OCI-LY1 (cell line): ENCODE results near the gene SMARCC1.

ENCODE experiments used
- H2AFZ ChIP-seq: fragments of 200-600 bp; sonication (generic), shearing (Covaris generic); 2 replicates; pipeline ENCODE4 v1.6.0; 2014; ENCODE audit warnings: antibody characterized with exemption, mild to moderate bottlenecking, low read length
- H3F3A ChIP-seq: fragments of 200-600 bp; sonication (generic), shearing (Covaris generic); 2 replicates; pipeline ENCODE4 v1.6.0; 2014; ENCODE audit warnings: mild to moderate bottlenecking, antibody characterized with exemption, low read length, moderate library complexity; ENCODE audit not compliant: insufficient read depth
- H3K27ac ChIP-seq: fragments of 200-600 bp; sonication (generic); 2 replicates; pipeline ENCODE4 v1.5.1; 2014; ENCODE audit warnings: low read length, mixed run types, mild to moderate bottlenecking, low read depth; ENCODE audit not compliant: poor library complexity, severe bottlenecking
- H3K27me3 ChIP-seq: fragments of 200-600 bp; sonication (generic); 2 replicates; pipeline ENCODE4 v1.6.0; 2014; ENCODE audit warnings: antibody characterized with exemption, mild to moderate bottlenecking, low read length, moderate library complexity; ENCODE audit not compliant: insufficient read depth
- H3K36me3 ChIP-seq: fragments of 200-600 bp; sonication (generic); 2 replicates; pipeline ENCODE4 v1.6.1; 2014; ENCODE audit warnings: mild to moderate bottlenecking, antibody characterized with exemption, low read length, moderate library complexity, mixed read lengths; ENCODE audit not compliant: insufficient read depth
- H3K4me1 ChIP-seq: fragments of 200-600 bp; sonication (generic); 2 replicates; pipeline ENCODE4 v1.5.1; 2014; ENCODE audit warnings: mild to moderate bottlenecking, low read length, moderate library complexity; ENCODE audit not compliant: insufficient read depth, severe bottlenecking
- H3K4me2 ChIP-seq: fragments of 200-600 bp; sonication (generic), shearing (Covaris generic); 2 replicates; pipeline ENCODE4 v1.6.1; 2014; ENCODE audit warnings: low read length
- H3K4me3 ChIP-seq: fragments of 200-600 bp; sonication (generic); 2 replicates; pipeline ENCODE4 v1.5.1; 2014; ENCODE audit warnings: low read length, low read depth, mild to moderate bottlenecking, mixed read lengths; ENCODE audit not compliant: poor library complexity, severe bottlenecking
- H3K79me2 ChIP-seq: fragments of 200-600 bp; shearing (Covaris generic); 2 replicates; pipeline ENCODE4 v1.6.1; 2016; ENCODE audit warnings: mixed run types, low read length, mixed read lengths; ENCODE audit not compliant: insufficient read depth
- H3K9ac ChIP-seq: fragments of 200-600 bp; sonication (generic), shearing (Covaris generic); 2 replicates; pipeline ENCODE4 v1.6.1; 2014; ENCODE audit warnings: mild to moderate bottlenecking, low read length, mixed read lengths
- H3K9me2 ChIP-seq: fragments of 200-600 bp; sonication (generic), shearing (Covaris generic); 2 replicates; pipeline ENCODE4 v1.6.1; 2014; ENCODE audit warnings: low read depth, mild to moderate bottlenecking, low read length, mixed read lengths
- H3K9me3 ChIP-seq: fragments of 200-600 bp; shearing (Covaris generic); 2 replicates; pipeline ENCODE4 v1.6.1; 2014; ENCODE audit warnings: low read length, mixed read lengths
- H4K20me1 ChIP-seq: fragments of 200-600 bp; sonication (generic), shearing (Covaris generic); 2 replicates; pipeline ENCODE4 v1.6.0; 2016; ENCODE audit warnings: mild to moderate bottlenecking, low read length; ENCODE audit not compliant: insufficient read depth
- EZH2 ChIP-seq: fragments of 200-600 bp; sonication (generic), shearing (Covaris generic); IDR thresholded peaks from 2 replicates; pipeline ENCODE4 v1.8.0; 2017; ENCODE audit warnings: borderline replicate concordance, mixed run types, mild to moderate bottlenecking, antibody characterized with exemption, low read length, moderate library complexity, mixed read lengths
- TF ChIP-seq, protein P1 (sequence below): fragments of 200-600 bp; sonication (generic), shearing (Covaris generic); IDR thresholded peaks from 2 replicates; pipeline ENCODE4 v1.5.1; 2017; ENCODE audit warnings: mild to moderate bottlenecking, antibody characterized with exemption, low read length, moderate library complexity, mixed read lengths

Gene SMARCC1

DNA sequence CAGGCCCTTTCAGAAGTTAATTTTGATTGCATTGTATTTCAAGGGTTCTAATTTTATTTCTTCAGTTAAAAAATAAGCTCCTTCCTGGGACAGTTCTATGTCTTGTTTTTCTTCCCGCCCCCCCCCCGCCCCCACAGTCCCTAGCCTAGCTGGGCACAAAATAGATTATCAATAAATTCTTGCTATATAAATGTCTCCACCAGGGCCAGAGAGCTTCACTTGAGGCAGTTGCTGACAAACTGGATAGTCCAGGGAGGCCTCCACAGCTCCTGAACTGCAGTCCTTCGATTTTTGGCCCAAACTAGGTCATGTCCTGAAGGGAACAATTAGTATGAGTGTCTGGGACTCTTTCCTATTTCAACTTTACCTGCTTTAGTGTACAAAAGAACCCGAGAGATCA lies 193.1 kb downstream of the SMARCC1 start:
- H3F3A ChIP-seq: no peaks in the 10 kb centered on the region
- no peaks in the 10 kb centered on the region for H3K4me1 ChIP-seq
- no peaks in the 10 kb centered on the region for H3K79me2 ChIP-seq
- TF ChIP-seq, protein P1, sequence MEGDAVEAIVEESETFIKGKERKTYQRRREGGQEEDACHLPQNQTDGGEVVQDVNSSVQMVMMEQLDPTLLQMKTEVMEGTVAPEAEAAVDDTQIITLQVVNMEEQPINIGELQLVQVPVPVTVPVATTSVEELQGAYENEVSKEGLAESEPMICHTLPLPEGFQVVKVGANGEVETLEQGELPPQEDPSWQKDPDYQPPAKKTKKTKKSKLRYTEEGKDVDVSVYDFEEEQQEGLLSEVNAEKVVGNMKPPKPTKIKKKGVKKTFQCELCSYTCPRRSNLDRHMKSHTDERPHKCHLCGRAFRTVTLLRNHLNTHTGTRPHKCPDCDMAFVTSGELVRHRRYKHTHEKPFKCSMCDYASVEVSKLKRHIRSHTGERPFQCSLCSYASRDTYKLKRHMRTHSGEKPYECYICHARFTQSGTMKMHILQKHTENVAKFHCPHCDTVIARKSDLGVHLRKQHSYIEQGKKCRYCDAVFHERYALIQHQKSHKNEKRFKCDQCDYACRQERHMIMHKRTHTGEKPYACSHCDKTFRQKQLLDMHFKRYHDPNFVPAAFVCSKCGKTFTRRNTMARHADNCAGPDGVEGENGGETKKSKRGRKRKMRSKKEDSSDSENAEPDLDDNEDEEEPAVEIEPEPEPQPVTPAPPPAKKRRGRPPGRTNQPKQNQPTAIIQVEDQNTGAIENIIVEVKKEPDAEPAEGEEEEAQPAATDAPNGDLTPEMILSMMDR: no peak
- H3K36me3 ChIP-seq: peaks cover 93% of the 10 kb centered on the region
- no peaks in the 10 kb centered on the region for H3K27me3 ChIP-seq
- H3K9ac ChIP-seq: no peak overlapping the region
- H3K4me3 ChIP-seq: no peak overlapping the region
- H3K4me2 ChIP-seq: no peak overlapping the region
- no peaks in the 10 kb centered on the region for H4K20me1 ChIP-seq
- no peak overlapping the region for H3K27ac ChIP-seq
- H3K9me2 ChIP-seq: no peaks in the 10 kb centered on the region
- no peaks in the 10 kb centered on the region for H3K9me3 ChIP-seq
- no peak overlapping the region for H2AFZ ChIP-seq

DNA sequence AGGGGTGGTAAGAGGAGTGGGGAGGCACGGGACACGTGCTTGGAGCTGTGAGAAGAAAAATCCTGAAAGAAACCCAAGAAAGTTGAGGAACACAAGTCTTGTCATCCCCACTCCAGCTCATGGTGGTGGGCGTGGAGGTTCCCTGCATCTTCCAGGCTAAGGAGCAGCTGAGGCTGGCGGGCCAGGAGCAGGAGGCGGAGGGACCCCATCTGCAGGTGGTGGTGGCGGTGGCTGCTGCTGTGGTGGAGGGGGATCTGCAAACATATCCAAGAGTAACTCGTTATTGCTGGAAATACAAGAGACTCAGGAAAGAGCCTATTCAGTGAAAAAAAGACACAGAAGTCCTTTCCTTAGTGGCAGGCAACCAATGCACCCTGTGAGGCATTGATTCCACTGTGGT lies 193.6 kb downstream of the SMARCC1 start:
- Histone ChIP-seq H3K27ac (no peak overlapping the region), H2AFZ (no peak overlapping the region), H3K4me1 (no peaks in the 10 kb centered on the region), H3K4me2 (no peak overlapping the region), H4K20me1 (no peaks in the 10 kb centered on the region), H3F3A (no peaks in the 10 kb centered on the region), H3K36me3 (peaks cover 87% of the 10 kb centered on the region), H3K9ac (no peak overlapping the region), H3K27me3 (no peaks in the 10 kb centered on the region), H3K4me3 (no peak overlapping the region), H3K9me2 (no peaks in the 10 kb centered on the region), H3K9me3 (no peaks in the 10 kb centered on the region), H3K79me2 (no peaks in the 10 kb centered on the region)
- no peak for TF ChIP-seq EZH2
- TF ChIP-seq, protein P1: no peak

DNA sequence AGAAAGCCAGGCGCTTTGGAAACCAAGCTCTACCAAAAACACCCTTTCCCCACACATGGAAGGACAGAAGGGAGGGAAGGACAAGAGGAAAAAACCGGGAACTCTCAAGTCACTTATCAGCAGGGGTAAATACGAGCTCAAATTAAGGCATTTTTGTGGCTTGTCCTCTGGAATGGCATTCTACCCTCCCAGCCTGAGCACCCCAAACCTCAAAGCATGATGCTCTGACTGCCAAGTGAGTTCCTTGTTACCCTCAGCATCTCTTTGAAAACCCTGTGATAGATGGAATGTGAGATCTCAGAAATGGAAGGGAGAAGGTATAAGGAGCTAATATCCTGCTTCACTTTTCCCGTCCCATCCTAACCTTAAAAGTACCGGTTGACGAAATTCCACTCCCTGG lies 194.9 kb downstream of the SMARCC1 start:
- H3K9me3 ChIP-seq: no peaks in the 10 kb centered on the region
- no peak overlapping the region for H3K4me3 ChIP-seq
- peaks cover 77% of the 10 kb centered on the region for H3K36me3 ChIP-seq
- no peaks in the 10 kb centered on the region for H3K79me2 ChIP-seq
- no peak overlapping the region for H3K4me2 ChIP-seq
- no peaks in the 10 kb centered on the region for H3K4me1 ChIP-seq
- no peaks in the 10 kb centered on the region for H3K27me3 ChIP-seq
- no peak for TF ChIP-seq EZH2
- TF ChIP-seq, protein P1: no peak
- H3K27ac ChIP-seq: no peak overlapping the region
- no peak overlapping the region for H2AFZ ChIP-seq
- H3K9ac ChIP-seq: no peak overlapping the region
- no peaks in the 10 kb centered on the region for H3F3A ChIP-seq
- H3K9me2 ChIP-seq: no peaks in the 10 kb centered on the region
- H4K20me1 ChIP-seq: no peaks in the 10 kb centered on the region
